GM19468 (cell line): ENCODE data around the gene ASTN2.

Experiments used
- ATAC-seq: cut with Tn5 transposase; IDR thresholded peaks from one replicate; pipeline ENCODE4 v1.9.1; 2021; ENCODE audit warnings: mild to moderate bottlenecking, moderate library complexity, moderate number of reproducible peaks; ENCODE audit not compliant: unreplicated experiment; ENCODE audit errors: extremely low read depth

The ASTN2 gene

DNA sequence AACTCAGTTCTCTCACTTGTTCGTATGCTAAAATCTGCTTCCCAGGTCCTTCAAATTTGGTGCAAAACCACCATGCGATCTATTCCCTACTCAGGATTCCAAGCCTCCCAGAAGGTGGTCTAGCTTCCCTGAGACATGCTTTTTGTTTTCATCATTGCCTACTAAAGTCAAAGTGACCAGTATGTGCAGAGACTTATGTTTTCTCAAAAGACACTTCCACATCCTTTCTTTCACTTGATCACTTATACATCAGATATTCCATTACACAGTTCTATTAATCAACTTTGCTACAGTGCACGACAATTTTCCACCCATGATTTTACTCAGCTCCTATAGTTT is 1019.2 kb downstream of the ASTN2 start:
- ATAC-seq = no peak

DNA sequence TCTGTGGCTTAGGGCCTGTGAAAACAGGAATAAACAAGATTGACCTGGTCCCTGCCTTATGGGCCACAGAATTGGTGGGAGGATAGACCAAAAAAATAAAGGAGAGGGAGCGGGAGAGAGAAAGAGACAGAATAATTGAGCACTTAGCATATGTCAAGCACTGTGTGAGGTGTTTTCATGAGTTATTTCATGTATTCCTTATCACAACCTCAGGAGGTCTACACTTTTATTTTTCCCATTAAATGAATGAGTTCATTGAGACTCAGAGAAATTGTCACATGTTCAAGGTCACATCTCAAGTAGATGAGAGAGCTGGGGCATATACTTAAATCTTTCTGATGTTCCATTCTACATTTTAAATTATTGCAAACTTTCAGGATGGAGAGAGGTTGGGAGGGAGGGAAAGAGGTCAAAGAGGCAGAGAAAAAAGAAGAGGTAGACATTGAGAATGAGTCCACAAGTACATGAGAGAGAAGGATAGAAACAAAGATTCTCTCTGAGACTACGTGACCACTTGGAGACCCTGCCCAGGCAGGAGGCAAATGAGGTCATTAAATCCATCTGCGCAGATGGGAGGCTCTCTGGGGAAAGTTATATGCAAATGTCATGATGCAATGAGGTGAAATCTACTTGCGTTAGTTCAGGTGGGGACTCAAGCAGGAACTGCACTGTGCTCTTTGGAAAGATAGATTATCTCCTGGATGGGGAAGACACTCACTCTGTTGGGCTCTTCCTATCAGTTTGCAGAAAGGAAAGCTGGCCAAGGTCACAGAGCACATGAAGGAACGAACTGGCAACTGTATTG is 1019.8 kb downstream of the ASTN2 start:
- ATAC-seq = no peak

DNA sequence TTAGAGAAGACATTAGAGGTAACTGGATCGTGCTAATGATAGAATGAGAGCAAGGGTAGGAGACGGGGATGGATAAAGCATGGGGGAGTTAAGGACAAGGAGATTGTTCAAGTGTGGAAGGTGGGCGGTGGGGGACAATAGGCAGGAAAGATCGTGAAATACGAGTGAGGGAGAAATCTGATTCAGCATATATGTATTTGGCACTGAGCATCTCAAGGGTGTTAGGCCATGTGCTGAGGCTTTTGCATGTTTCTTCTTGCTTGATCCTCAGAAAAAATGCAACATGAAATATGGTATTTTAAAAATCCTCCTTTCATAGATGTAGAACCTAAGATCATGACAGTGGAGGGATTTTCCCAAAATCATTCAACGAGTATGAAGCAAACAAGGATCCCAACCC is 1020.8 kb downstream of the ASTN2 start:
- no peak for ATAC-seq

DNA sequence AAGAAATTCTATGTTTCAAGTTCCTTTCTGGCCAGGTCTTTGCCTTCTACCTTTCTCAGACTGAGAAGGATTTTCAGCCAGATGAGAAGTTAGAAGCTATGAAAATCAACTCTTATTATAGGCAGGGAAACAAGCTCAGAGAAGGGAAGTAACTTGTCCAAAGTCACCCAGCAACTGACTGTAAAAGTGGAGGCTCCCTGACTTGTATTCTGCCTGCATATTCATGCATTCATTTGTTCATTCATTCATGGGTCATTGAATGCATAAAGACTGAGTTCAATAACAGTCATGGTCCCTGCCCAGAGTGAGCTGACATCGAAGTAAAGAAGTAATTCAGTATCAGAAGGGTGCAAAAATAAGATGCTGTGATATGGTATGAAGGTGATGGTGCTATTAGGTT is 1021.7 kb downstream of the ASTN2 start:
- no peak for ATAC-seq

DNA sequence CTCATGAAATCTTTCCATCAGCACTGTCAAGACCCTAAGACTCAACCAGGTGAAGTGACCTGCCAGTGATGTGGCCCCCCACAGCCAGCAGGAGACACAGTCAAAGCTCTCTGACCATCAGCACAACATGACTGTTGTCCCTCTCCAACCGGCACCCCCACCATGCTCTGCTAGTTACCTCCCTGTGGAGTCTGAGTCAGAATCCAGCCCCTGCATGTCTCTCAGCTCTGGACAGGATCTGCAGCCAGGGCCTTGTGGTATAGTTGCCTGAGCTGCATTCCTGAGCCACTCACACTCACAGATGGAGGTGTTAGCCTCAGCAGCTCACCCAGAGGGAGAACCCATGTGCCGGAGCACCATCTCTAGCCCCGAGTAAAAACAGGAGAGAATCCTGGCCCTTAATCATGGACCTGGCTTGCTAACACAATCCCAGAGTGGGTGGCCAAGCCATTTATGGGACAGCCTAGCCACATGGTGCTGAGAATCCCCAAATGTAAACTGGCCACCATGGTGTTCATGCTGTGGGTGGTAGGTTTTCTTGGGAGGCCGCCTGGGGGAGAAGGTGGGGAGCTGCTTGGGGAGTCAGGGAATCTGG is 1023.5 kb downstream of the ASTN2 start:
- no peak for ATAC-seq

DNA sequence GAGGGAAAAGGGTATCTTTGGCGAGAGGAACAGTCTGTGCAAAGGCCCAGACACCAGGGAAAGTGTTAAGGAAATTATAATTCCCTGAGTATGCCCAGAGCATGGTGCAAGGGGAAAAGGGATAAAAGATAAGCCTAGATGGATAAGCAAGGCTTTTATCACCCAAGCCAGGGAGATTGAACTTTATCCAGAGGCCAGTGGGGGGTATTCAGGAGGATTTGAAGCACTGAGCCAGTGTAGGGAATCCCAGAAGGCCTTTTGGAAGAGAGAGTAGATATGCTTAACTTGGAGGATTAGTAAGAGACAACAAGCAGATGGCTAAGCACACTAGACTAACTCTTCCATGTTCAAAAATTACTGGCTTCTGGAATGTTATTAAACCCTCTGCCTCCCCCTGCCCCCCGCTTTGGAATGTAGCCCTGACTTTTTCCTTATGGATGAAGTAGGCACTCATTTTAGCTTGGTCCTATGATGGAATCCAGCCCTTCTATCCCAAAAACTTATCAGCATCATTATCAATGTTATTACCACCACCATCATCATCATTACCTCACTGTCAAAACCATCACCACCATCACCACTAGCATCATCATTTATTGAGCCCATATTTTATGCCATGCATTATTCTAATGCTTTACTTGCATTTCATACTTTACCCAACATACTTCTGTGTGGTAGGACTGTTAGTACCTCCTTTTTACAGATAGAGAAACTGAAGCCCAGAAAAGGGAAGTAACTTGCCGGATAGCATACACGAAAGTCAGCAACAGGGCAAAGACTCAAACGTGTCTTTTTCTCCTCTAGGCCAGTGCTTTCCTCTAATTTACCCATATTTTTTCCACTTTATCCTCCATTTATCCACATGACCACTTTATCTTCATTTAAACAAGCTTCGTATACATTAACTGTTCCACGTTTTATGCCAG is 1024.3 kb downstream of the ASTN2 start:
- ATAC-seq = peak; percentile 71

DNA sequence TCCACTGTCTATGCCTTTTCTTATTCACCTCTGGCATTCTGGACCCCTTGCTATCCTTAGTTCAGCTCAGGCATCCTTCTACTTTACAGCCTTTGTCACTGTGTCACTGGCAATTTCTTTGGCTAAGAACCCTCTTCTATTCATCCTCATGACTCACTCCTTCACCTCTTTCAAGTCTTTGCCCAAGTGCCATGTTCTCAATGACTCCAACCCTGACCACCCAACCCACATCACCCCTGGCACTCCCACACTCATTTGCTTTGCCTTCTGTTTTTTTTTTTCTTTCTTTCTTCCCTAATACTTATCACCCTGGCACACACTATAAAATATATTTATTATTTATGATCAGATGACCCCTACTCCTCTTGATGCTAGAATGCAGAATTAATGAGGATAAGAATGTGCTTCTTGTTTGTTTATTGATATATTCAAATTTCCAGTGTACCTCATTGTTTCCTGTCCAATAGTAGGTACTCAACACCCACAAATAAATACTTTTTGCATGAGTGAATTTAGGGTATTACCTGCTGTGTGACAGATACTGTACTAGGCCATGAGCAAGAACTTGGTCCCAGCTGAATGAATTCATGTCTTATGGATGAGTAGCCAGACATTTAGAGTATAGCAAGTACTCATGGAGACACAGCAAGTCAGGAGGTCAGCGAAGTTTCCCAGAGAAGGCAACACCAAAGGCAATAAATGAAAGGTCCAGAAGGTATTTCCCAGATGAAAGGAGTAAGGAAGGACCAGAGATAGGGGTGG is 1025.1 kb downstream of the ASTN2 start:
- ATAC-seq = no peak

DNA sequence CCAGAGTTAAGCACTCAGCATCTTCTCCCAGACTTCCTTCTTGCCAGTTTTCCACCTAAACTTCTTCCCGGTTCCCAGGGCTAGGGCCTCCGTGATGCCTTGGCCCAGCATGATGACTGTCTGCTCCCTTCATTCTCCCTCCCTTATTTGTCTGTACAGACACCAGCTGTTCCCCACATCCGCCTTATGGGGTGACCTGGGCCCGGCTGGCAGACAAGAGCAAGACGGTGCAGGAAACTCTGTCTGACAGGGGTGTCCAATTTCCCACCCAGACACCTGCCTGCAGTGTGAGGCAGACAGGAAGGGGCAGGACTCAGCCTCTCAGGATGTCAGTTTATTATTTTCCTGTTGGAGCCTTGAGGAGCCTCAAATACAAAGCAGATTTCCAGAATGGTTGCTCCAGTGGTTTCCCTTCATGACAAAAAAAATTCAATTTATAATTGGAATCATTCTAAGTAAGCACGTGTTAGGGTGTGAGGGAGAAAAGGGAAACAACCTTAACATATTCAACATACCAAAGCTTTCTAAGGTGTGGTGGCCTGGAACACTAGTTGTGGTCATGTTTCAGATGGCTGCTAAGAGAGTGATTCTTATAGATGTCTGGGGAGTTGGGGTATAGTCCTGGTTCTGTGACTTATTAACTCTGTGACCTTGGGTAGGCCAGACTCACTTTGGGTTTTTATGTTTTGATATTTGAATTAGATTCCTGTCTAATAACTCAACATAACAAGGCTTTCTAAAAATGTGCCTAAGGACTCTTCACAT is 1026.7 kb downstream of the ASTN2 start:
- no peak for ATAC-seq

DNA sequence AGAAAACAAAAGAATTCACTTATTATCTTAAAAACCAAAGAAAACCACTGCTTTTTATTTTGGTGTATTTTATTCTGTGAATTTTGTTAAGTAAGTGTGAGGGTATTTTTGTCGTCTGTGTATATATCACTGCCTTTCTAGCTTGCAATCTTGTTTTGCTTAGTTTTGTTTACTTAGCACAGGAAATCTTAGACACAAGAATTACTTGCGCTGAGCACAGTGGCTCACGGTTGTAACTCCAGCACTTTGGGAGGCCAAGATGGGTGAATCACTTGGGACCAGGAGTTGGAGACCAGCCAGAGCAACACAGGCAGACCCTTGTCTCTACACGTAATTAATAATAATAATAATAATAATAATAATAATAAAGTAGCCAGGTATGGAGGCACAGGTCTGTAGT is 1030.9 kb downstream of the ASTN2 start:
- ATAC-seq = no peak

DNA sequence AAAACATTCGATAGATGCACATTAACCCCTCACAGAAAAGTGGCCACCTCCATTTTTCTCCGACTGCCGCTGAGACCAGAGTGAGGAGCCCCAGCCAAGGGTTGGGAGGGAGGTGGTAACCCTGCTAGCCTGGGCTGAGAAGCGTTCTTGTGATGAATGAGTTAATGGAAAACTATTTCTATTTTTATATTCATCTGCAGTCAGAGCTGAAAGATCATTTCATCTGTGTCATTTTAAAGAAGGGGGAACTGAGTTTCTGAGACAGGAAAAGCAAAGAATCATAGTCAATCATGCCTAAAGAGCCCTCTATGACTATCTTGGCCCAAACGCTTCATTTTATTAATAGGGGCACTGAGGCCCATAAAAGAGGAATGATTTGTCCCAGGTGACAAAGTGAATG is 1031.7 kb downstream of the ASTN2 start:
- ATAC-seq = no peak

DNA sequence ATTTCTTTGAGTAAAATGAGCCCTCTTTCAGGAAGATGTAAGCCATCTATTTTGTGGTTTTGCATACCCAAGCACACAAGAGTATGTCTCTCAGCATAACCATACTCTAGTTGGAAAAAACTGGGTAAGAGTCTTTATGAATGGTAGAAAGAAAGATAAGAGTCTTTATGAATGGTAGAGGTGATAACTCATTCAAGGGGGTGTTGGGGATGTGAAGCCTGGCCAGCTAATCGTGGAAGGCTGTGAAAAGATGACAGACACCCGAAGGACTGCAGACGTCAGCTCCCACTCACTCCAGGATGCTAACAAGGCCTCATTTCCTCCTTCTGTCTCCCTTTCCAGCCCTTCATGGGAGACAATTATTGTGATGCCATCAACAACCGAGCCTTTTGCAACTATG is 1032.8 kb downstream of the ASTN2 start:
- no peak for ATAC-seq

DNA sequence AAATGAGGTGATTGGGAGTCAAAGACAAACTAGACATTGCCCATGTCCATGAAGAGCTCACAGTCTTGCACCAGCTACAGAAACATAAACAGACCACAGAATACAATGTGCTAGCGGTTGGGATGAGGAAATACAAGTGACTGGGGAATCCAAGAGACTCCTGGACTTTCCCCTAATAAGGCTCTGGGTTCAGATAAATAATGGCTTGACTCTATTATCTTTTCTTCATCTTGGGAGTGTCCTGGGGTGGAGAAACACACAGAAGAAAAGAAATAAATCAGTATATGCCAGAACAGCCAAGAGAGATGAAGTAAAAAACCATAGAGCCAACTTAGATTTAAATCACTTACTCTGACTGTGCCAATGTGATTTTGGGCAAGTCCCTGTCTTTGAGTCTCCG is 1033.5 kb downstream of the ASTN2 start:
- no peak for ATAC-seq

DNA sequence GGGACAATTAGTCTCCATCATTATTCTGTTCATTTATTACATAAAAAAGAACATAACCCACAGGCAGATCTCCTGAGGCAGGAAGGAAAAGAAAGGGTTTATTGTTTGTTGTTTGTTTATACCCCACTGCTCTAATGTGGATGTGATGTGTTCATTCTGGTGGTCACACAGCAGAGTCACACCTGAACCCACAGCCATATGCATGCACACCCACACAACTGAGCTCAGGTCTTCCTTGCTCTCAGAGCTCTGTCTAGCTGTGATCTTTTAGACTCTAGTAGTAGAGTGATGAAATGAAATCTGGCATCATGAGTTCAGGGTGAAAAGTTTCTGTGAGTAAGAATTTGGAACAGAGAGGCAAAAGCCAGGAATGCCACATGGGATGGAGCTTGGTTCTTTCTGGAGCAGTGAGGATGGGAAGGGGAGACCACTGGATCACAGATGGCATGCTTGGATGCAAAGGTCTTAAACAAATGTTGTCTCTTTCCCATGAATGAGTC is 1034.3 kb downstream of the ASTN2 start:
- ATAC-seq = no peak

DNA sequence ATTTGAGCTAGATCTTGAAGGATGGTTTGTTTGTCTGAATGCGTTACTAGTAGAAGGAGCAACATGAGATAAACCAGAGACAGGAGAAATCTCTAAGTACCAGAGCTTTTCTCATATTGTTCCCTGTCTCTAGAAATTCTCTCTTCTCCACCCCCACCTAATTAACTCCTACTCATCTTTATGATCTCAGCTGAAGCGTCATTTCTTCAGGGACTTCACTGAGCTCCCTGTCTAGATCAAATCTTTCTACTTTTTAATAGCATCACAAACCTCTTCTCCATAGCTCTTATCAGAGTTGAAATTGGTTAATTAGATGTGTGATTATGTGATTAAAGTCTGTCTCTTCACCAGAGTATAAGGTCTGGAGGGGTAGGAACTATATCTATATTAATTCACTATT is 1035.0 kb downstream of the ASTN2 start:
- ATAC-seq = no peak

DNA sequence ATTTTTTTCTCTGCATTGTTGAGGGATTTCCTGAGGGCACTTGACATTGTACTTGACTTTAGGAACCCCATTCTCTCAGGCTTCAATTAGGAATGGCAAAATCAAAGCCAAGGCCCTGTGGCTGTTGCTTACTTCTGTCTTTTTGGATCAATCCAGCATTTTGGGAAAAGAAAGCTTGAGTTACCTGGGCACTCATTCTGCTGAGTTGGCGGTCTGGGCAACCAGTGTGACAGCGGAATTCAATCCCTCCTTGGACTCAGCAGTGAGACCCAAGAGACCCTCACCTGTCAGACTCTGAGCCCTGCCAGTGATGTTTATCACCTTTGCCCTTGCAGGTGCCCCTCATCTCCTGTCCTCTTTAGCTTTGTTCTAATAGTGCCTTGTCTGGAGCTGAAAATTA is 1036.0 kb downstream of the ASTN2 start:
- ATAC-seq = no peak

DNA sequence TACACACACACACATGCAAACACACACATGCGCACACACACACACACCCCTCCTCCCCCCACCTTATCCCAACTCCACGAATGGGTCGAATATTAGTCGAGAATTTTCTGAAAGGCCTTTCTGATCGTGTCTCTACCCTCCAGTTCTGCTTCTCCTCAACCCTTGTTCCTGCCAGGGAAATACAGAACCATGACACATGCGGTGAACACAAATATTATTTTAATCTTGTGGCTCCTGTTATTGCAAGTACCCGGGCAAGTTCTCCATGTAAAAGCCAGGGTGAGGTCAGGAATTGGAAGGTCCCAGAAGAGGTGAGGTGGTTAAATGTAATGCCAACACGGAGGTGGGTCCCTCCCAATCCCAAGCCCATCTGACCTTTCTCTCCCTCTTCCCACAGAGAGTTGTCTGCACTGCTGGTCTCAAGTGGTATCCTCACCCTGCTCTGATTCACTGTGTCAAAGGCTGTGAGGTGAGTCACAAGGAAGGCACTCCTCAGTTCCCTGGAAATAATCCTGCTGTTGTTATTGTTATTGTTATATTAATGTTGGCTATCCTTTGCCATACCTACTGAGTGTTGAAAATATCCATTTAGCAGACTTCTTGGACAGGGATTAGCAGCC is 1037.6 kb downstream of the ASTN2 start:
- no peak for ATAC-seq
